A549 treated with Mapracorat at 1 μM for 4 hours (cell line): ENCODE measurements around the gene GTPBP10. TPM values are rescaled to one million over a fixed set of nuclear protein-coding genes. Genes with fewer than 3 reads are reported as not detected.

Source experiments
- total RNA-seq: library from RNA; stranded (reverse); fragments of 200-300 nt; extraction: Qiagen RNA extraction; gene quantifications from 5 replicates; pipeline ENCODE4 v1.2.3, GENCODE V29; 2022

The GTPBP10 gene
- total RNA-seq, result 24.3 to 29.7 TPM (median 26.6 TPM) in 5 replicates

GRCh38 chr7:90346336-90347125 lies at the start of gene GTPBP10:
GTPBP10 (plus strand) TSS chr7:90346716; CDS start chr7:90346742, 26 bp downstream.

GRCh38 chr7:90320801-90321494 lies 25.6 kb upstream of the GTPBP10 start, which contains the start of gene FAM237B:
FAM237B (minus strand) TSS chr7:90321304; CDS start chr7:90319748, 1,556 bp downstream.

GRCh38 chr7:90403174-90404113 lies 56.9 kb downstream of the GTPBP10 start, which contains the start of gene CLDN12:
CLDN12 (plus strand) TSS chr7:90403461; CDS start chr7:90412677, 9,216 bp downstream.

Other genes with a start within 250 kb of the GTPBP10 start
- 13.5 to 18.0 TPM (median 14.4 TPM) in 5 replicates for gene STEAP1, start 192.2 kb upstream of the GTPBP10 start, total RNA-seq
- gene STEAP2, start 135.0 kb upstream of the GTPBP10 start, total RNA-seq, result 2.9 to 4.2 TPM (median 3.8 TPM) in 5 replicates
- 2.0 to 3.3 TPM (median 2.4 TPM) in 5 replicates for gene CFAP69, start 101.5 kb upstream of the GTPBP10 start, total RNA-seq
- 0.04 to 0.06 TPM in 2 of 5 replicates, not detected in the others for gene FAM237B, start 25.4 kb upstream of the GTPBP10 start, total RNA-seq
- 27.5 to 35.2 TPM (median 32.4 TPM) in 5 replicates for gene CLDN12, start 56.7 kb downstream of the GTPBP10 start, total RNA-seq
- not detected in 5 replicates for gene PTTG1IP2, start 122.9 kb downstream of the GTPBP10 start, total RNA-seq
- gene CDK14, start 249.6 kb downstream of the GTPBP10 start, total RNA-seq, result 0.14 to 0.48 TPM (median 0.32 TPM) in 5 replicates